GM23248 (cell line): ENCODE data around the gene CMIP. TPM values are rescaled to one million over a fixed set of nuclear protein-coding genes. Genes with fewer than 3 reads are reported as not detected.

Experiments used
- DNase-seq: peaks from one replicate; pipeline ENCODE4 v3.0.0-alpha.2; 2015
- H2AFZ ChIP-seq: fragments of 200-600 bp; sonication (generic); 2 replicates; pipeline ENCODE4 v1.6.1; 2016; ENCODE audit warnings: antibody characterized with exemption
- H3F3A ChIP-seq: fragments of 200-600 bp; sonication (generic); 2 replicates; pipeline ENCODE4 v1.6.1; 2016; ENCODE audit warnings: mild to moderate bottlenecking, antibody characterized with exemption, mixed run types; ENCODE audit not compliant: insufficient read depth
- H3K27ac ChIP-seq: fragments of 200-600 bp; sonication (generic); 2 replicates; pipeline ENCODE4 v1.5.1; 2016; ENCODE audit warnings: mild to moderate bottlenecking
- H3K27me3 ChIP-seq: fragments of 200-600 bp; sonication (generic); replicated peaks from 2 replicates; pipeline ENCODE4 v1.6.1; 2016; ENCODE audit warnings: mild to moderate bottlenecking; ENCODE audit not compliant: insufficient read depth
- H3K36me3 ChIP-seq: fragments of 200-600 bp; sonication (generic); 2 replicates; pipeline ENCODE4 v1.6.1; 2016; ENCODE audit warnings: low read depth, mild to moderate bottlenecking
- H3K4me1 ChIP-seq: fragments of 200-600 bp; sonication (generic); 2 replicates; pipeline ENCODE4 v1.6.1; 2016; ENCODE audit warnings: mild to moderate bottlenecking; ENCODE audit not compliant: insufficient read depth
- H3K4me2 ChIP-seq: fragments of 200-600 bp; sonication (generic); one replicate; pipeline ENCODE4 v1.6.1; 2016; ENCODE audit warnings: mild to moderate bottlenecking; ENCODE audit not compliant: unreplicated experiment
- H3K4me3 ChIP-seq: fragments of 200-600 bp; sonication (generic); 2 replicates; pipeline ENCODE4 v1.5.1; 2016; ENCODE audit warnings: mild to moderate bottlenecking
- H3K79me2 ChIP-seq: fragments of 200-600 bp; sonication (generic); 2 replicates; pipeline ENCODE4 v1.6.1; 2016; ENCODE audit warnings: mild to moderate bottlenecking; ENCODE audit not compliant: insufficient read depth
- H3K9ac ChIP-seq: fragments of 200-600 bp; sonication (generic); 2 replicates; pipeline ENCODE4 v1.6.1; 2016; ENCODE audit warnings: mild to moderate bottlenecking
- H3K9me2 ChIP-seq: fragments of 200-600 bp; sonication (generic); 2 replicates; pipeline ENCODE4 v1.6.1; 2016; ENCODE audit warnings: mixed run types, mild to moderate bottlenecking, moderate library complexity; ENCODE audit not compliant: insufficient read depth
- H3K9me3 ChIP-seq: fragments of 200-600 bp; sonication (generic); one replicate; pipeline ENCODE4 v1.6.1; 2017; ENCODE audit warnings: low read depth
- H4K20me1 ChIP-seq: fragments of 200-600 bp; sonication (generic); 2 replicates; pipeline ENCODE4 v1.6.0; 2016; ENCODE audit not compliant: insufficient read depth
- EZH2 ChIP-seq: fragments of 200-600 bp; sonication (generic); IDR thresholded peaks from 2 replicates; pipeline ENCODE4 v1.6.1; 2018; ENCODE audit warnings: antibody characterized with exemption, mild to moderate bottlenecking; ENCODE audit not compliant: insufficient read depth, poor library complexity, severe bottlenecking
- EZH2phosphoT487 ChIP-seq: fragments of 200-600 bp; sonication (generic); IDR thresholded peaks from 2 replicates; pipeline ENCODE4 v1.6.1; 2018; ENCODE audit warnings: antibody characterized with exemption, moderate library complexity, mild to moderate bottlenecking, low read depth; ENCODE audit not compliant: insufficient read depth
- WGBS, 2 experiments: methylation state at CpG; one replicate each; pipeline ENCODE4 v1.1.6; 2015 to 2017; ENCODE audit warnings: low lambda C conversion rate in 2 of 2, low coverage in 1 of 2; ENCODE audit errors: missing lambda C conversion rate in 2 of 2; 5-methylcytosine and 5-hydroxymethylcytosine counted together
- in situ Hi-C: fragments of 300-500 bp; cut with MboI; formaldehyde crosslinking; loops from 2 replicates; pipeline ENCODE4 v1.15.0; 2020
- microRNA-seq: library from miRNA; unstranded; fragments of <30 nt; microRNA quantifications from one replicate; pipeline ENCODE4, GENCODE V29; 2016; ENCODE audit warnings: borderline number of aligned reads
- polyA plus RNA-seq: library from polyadenylated mRNA; unstranded; fragments of >200 nt; fragmentation: Nextera tagmentation; extraction: Ambion mirVana; gene quantifications from 2 replicates; pipeline ENCODE4 v1.2.1, GENCODE V29; 2016
- small RNA-seq: library from RNA; depleted of rRNA; stranded (forward); fragments of <200 nt; gene quantifications from one replicate; pipeline ENCODE3, GENCODE V24; 2014; ENCODE audit warnings: low read depth, low replicate concordance
- total RNA-seq: library from RNA; depleted of rRNA; stranded (reverse); fragments of >200 nt; shearing (Covaris generic); gene quantifications from 2 replicates; pipeline ENCODE4 v1.2.3, GENCODE V29; 2014; rRNA removed

Gene CMIP
- total and polyA plus RNA-seq, 2 experiments from 2014 or later, result 1.5 to 9.5 TPM

DNA sequence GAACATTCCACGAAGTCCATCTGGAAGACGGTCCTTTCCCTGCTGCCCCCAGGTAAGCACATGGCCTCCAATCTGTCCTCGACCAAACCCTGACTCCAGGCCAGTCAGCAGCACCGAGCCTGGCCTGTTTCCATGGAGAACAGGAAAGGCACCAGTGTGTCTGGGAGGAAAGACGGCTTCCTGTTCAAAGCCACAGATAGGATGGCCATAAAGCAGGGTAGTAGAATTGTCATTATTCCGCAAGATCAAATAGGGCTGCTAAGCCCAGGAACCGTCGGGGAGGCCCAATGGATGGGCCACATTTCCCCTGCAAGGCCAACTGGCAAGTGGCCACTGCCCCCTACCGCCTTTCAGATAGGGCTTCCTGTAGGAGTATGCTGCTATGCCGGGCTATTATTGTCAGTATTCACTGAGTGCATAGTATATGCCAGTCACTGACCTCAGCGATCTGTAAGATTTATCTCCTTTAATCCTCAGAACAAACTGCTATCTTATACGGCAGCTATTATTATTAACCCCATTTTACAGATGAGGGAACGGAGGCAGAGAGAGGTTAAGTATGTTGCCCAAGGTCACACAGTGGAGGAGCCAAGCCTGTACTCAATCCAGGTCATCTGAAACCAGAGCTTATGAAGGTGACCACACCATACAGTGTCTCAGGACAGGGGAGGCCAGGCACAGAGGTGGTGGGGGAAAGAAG lies 311.5 kb downstream of the CMIP start:
- Histone ChIP-seq H4K20me1 (no peaks in the 10 kb centered on the region), H3K4me1 (no peaks in the 10 kb centered on the region), H3K9me2 (no peaks in the 10 kb centered on the region), H3K27ac (no peak overlapping the region), H3K4me2 (no peak overlapping the region), H3K36me3 (no peaks in the 10 kb centered on the region), H3K79me2 (no peaks in the 10 kb centered on the region), H3F3A (no peaks in the 10 kb centered on the region), H3K4me3 (no peak overlapping the region), H3K27me3 (no peaks in the 10 kb centered on the region), H3K9ac (no peak overlapping the region), H2AFZ (no peak overlapping the region), H3K9me3 (no peaks in the 10 kb centered on the region)
- WGBS, 2 experiments, result 57 to 68% methylated on average over 13 of the region's 13 CpGs
- TF ChIP-seq EZH2 (no peak), EZH2phosphoT487 (no peak)
- in situ Hi-C loops, result no loop called here
- DNase-seq, result no peak

DNA sequence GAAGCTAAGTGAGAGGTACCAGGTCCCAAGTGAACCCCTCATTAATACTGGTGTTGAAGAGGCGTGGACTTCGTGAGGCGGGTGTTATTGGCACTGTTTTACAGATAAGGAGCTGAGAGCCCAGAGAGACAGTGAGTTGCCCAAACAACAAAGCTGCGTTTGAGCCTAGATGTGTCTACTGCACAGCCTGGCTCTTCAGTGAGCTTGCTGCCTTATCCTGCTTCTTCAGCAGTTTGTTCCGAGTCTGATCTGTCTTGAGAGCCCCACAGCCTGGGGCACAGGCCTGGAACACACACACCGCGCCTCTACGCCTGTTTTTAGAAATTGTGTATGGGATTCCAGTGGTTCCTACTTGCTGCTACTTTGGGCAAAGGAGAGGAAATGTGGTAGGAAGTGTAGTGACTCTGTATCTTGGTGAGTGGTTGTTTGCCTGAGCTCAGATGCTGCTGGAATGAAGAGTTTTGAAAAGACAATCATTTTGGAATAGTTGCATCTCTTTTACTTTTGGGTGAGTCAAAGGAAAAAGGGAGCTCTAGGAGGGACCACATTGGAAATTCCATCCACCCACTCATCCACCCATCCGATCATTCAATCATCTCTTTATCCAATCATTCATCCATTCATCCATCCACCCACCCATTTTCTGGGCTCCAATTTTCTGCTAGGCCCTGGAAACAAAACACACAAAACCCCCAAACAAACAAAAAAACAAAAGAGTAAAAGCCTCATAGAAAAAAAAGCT lies 312.2 kb downstream of the CMIP start:
- no peaks in the 10 kb centered on the region for H3K4me1 ChIP-seq
- 78 to 79% methylated on average over 9 of the region's 9 CpGs for WGBS, 2 experiments
- H3K27ac ChIP-seq, result no peak overlapping the region
- in situ Hi-C loops, result no loop called here
- TF ChIP-seq EZH2 (no peak), EZH2phosphoT487 (no peak)
- DNase-seq, result no peak
- no peak overlapping the region for H3K4me2 ChIP-seq
- no peak overlapping the region for H2AFZ ChIP-seq
- no peak overlapping the region for H3K9ac ChIP-seq
- no peaks in the 10 kb centered on the region for H4K20me1 ChIP-seq
- no peaks in the 10 kb centered on the region for H3K27me3 ChIP-seq
- no peaks in the 10 kb centered on the region for H3F3A ChIP-seq
- H3K9me3 ChIP-seq, result no peaks in the 10 kb centered on the region
- H3K9me2 ChIP-seq, result no peaks in the 10 kb centered on the region
- no peaks in the 10 kb centered on the region for H3K79me2 ChIP-seq
- no peak overlapping the region for H3K4me3 ChIP-seq
- H3K36me3 ChIP-seq, result no peaks in the 10 kb centered on the region

DNA sequence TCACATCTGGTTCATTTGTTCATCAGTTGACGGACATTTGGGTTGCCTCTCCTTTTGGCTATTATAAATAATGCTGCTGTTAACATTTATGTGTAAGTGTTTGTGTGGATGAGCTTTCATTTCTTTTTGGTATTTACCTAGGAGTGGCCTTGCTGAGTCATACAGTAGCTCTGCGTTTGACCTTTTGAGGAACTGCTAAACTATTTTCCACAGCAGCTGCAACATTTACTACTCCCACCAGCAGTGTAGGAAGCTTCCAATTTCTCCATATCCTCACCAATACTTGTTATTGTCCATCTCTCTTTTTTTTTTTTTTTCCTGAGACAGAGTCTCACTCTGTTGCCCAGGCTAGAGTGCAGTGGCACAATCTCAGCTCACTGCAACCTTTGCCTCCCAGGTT lies 313.8 kb downstream of the CMIP start:
- no peaks in the 10 kb centered on the region for H3K79me2 ChIP-seq
- no peaks in the 10 kb centered on the region for H3K36me3 ChIP-seq
- in situ Hi-C loops, result no loop called here
- WGBS, 2 experiments, result 34 to 35% methylated on average over 2 of the region's 2 CpGs
- no peaks in the 10 kb centered on the region for H3K9me3 ChIP-seq
- H4K20me1 ChIP-seq, result no peaks in the 10 kb centered on the region
- no peak overlapping the region for H2AFZ ChIP-seq
- H3K27ac ChIP-seq, result no peak overlapping the region
- H3K4me1 ChIP-seq, result no peaks in the 10 kb centered on the region
- no peaks in the 10 kb centered on the region; the same call in 1 of the 2 replicates for H3K27me3 ChIP-seq
- H3K4me2 ChIP-seq, result no peak overlapping the region
- no peaks in the 10 kb centered on the region for H3F3A ChIP-seq
- no peaks in the 10 kb centered on the region for H3K9me2 ChIP-seq
- TF ChIP-seq EZH2phosphoT487 (no peak), EZH2 (no peak)
- H3K4me3 ChIP-seq, result no peak overlapping the region
- DNase-seq, result peak; percentile 30
- no peak overlapping the region for H3K9ac ChIP-seq

Small RNA genes lying within 50 kb of the gene (microRNA-seq; reads per million reads assigned to microRNA genes)
- gene MIR6504, result not detected
- gene MIR7854, result not detected

Small RNA genes lying within 50 kb of the gene (small RNA-seq; reads per million reads assigned to genes)
- not detected for gene MIR6504
- gene MIR7854, result not detected

Other genes with a start within 250 kb of the CMIP start
- gene BCO1, start 206.1 kb upstream of the CMIP start, total RNA-seq, result not detected in 2 replicates
- gene BCO1, start 206.1 kb upstream of the CMIP start, polyA plus RNA-seq, result not detected in 2 replicates
- 5.7 and 5.8 TPM in 2 replicates for gene GAN, start 129.8 kb upstream of the CMIP start, total RNA-seq
- 1.6 and 2.1 TPM in 2 replicates for gene GAN, start 129.8 kb upstream of the CMIP start, polyA plus RNA-seq